Mucosa of stomach (tissue), 1 donor: ENCODE measurements around the gene MYO3B.

ENCODE experiments used
- H3K27me3 ChIP-seq: one replicate; pipeline ENCODE4 v1.7.0; 2013; ENCODE audit warnings: mild to moderate bottlenecking, low read length; ENCODE audit not compliant: control insufficient read depth, insufficient read depth
- H3K36me3 ChIP-seq: one replicate; pipeline ENCODE4 v1.7.0; 2013; ENCODE audit warnings: low read length; ENCODE audit not compliant: control insufficient read depth, insufficient read depth
- H3K4me1 ChIP-seq: one replicate; pipeline ENCODE4 v1.7.0; 2013; ENCODE audit warnings: mild to moderate bottlenecking, low read length; ENCODE audit not compliant: control insufficient read depth, insufficient read depth
- H3K4me3 ChIP-seq: one replicate; pipeline ENCODE4 v1.7.0; 2013; ENCODE audit warnings: low read length
- H3K9ac ChIP-seq: one replicate; pipeline ENCODE4 v1.7.0; 2013; ENCODE audit warnings: mild to moderate bottlenecking, low read length, moderate library complexity
- H3K9me3 ChIP-seq: one replicate; pipeline ENCODE4 v1.7.0; 2013; ENCODE audit warnings: mild to moderate bottlenecking, low read length, moderate library complexity; ENCODE audit not compliant: control insufficient read depth
- donor health status: Pancreatic carcinoma.

MYO3B gene

DNA sequence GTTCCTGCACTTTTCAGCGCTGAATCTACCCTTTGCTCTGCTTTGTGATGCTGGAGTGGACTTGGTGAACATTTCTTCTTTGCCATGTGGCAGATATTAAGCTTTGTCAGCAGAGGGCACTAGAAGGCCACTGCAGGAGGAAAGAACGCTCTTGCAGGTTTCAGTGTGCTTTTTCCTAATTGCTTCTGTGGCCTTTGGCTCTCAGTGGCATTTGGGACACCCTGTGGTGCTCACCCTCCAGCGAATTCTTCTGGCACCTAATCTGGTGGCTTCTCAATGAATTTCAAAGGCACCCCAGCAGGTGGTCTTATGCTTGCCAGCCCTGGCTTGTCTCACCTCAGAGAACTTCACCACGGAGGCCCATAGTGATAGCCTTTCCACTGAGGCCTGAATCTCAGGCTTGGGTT lies 146.7 kb downstream of the MYO3B start:
- Histone ChIP-seq H3K27me3 (no peaks in the 10 kb centered on the region), H3K9me3 (peaks cover 5% of the 10 kb centered on the region), H3K4me3 (no peak overlapping the region), H3K36me3 (no peaks in the 10 kb centered on the region), H3K4me1 (no peaks in the 10 kb centered on the region), H3K9ac (no peak overlapping the region)

DNA sequence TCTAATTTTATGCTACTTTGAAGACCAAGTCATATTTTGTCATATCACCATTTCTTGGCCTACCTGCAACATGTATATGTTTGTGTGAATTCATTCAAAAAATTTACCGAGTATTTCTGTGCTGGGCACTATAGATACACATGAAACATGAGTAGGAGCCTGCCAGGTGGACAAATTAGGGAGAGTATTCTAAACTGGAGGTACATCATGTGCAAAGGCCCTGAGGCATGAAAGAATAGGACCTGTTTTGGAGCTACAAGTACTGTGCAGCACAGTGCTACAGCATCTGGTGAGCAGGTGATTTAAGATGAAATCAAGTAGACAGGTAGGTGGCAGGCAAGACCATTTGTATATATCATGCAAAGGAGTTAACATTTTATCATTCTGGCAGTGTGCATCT lies 152.9 kb downstream of the MYO3B start:
- no peak overlapping the region for H3K9ac ChIP-seq
- no peaks in the 10 kb centered on the region for H3K4me1 ChIP-seq
- no peaks in the 10 kb centered on the region for H3K36me3 ChIP-seq
- no peak overlapping the region for H3K4me3 ChIP-seq
- H3K27me3 ChIP-seq, result no peaks in the 10 kb centered on the region
- no peaks in the 10 kb centered on the region for H3K9me3 ChIP-seq

DNA sequence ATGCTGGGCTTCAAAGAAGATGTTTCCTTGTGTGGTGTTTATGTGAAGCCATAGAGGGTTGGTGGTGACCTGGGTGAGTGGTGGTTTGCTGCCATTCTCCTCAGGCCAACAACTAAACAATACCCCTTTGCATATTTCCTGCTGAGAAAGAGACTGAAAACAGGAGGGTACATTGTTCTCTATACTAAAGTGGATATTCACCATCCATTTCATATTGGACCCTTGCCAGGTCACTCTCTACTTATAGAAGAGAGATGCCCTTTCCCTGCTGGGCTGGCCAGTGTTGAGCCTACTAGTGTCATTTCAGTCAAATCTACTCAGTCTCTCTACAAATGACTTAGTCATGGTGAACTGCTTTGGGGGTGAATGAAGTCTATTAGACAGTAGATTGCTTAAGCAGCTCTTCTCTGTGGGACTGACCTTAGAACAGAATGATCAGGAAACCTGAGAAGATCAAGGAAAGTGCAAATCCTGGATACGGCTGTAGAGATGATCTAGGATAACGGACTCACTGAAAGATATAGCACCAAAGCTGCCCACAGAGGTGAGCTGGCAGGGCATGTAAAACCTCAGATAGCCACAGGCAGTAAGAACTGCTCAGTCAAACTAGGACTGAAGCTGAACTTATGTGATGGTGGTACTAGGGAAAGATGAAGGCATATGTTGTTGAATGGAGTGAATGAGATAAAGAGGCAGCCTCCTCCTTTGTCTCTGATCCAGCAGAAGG lies 154.9 kb downstream of the MYO3B start:
- no peaks in the 10 kb centered on the region for H3K36me3 ChIP-seq
- no peaks in the 10 kb centered on the region for H3K27me3 ChIP-seq
- no peaks in the 10 kb centered on the region for H3K4me1 ChIP-seq
- H3K9me3 ChIP-seq, result no peaks in the 10 kb centered on the region
- no peak overlapping the region for H3K9ac ChIP-seq
- H3K4me3 ChIP-seq, result no peak overlapping the region

GRCh38 chr2:170335351-170335750 lies 157.4 kb downstream of the MYO3B start:
- Histone ChIP-seq H3K4me1 (peaks cover 6% of the 10 kb centered on the region), H3K9ac (no peak overlapping the region)

DNA sequence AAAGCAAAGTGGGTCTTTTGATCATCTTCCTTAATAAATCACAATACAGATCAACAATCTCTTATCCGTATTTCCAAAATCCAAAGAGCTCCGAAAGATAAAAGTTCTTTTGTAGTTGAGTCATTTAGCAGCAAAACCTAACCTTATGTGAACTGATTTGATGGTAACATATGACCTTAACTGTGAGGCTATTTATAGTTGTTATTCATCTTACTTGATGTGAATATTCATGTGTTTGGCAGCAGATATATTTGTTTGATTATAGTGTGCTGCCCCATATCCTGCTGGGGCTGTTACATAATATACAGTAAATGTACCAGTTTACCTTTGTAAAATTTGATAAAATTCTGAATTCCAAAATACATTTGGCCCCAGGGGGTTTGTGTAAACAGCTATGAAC lies 158.5 kb downstream of the MYO3B start:
- H3K27me3 ChIP-seq, result no peaks in the 10 kb centered on the region
- no peak overlapping the region for H3K9ac ChIP-seq
- no peaks in the 10 kb centered on the region for H3K36me3 ChIP-seq
- no peaks in the 10 kb centered on the region for H3K9me3 ChIP-seq
- no peak overlapping the region for H3K4me3 ChIP-seq
- peaks cover 6% of the 10 kb centered on the region for H3K4me1 ChIP-seq

More at GRCh38 chr2:170335351-170335750, 157.4 kb downstream of the MYO3B start:
- H3K27me3 ChIP-seq, result no peaks in the 10 kb centered on the region
- no peaks in the 10 kb centered on the region for H3K9me3 ChIP-seq
- no peak overlapping the region for H3K4me3 ChIP-seq
- no peaks in the 10 kb centered on the region for H3K36me3 ChIP-seq

DNA sequence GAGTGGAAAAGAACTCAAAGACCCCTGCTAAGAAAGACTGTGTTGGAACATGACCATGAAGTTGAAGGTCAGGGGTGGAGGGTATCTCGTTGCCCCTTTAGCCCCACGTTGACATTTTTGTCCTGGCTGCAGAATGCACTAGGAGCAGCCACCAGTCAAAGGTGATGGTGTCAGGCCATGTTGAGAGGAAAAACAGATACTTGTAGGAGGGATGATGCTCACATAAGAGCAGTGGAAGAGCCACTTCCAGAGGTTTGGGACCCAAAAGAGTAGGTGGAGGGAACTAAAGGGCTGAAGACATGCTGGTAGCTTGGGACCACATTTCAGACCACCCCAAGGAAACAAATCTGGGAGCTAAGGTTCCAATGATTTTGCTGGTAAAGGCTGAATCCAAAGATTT lies 159.0 kb downstream of the MYO3B start:
- Histone ChIP-seq H3K4me3 (no peak overlapping the region), H3K4me1 (peaks cover 6% of the 10 kb centered on the region), H3K36me3 (no peaks in the 10 kb centered on the region), H3K9me3 (no peaks in the 10 kb centered on the region), H3K27me3 (no peaks in the 10 kb centered on the region), H3K9ac (no peak overlapping the region)

GRCh38 chr2:170339322-170339721 lies 161.4 kb downstream of the MYO3B start:
- Histone ChIP-seq H3K9me3 (no peaks in the 10 kb centered on the region), H3K36me3 (no peaks in the 10 kb centered on the region), H3K27me3 (no peaks in the 10 kb centered on the region), H3K4me3 (no peak overlapping the region), H3K4me1 (peaks cover 6% of the 10 kb centered on the region), H3K9ac (no peak overlapping the region)

GRCh38 chr2:170339750-170340692 lies 162.1 kb downstream of the MYO3B start:
- Histone ChIP-seq H3K4me1 (peaks cover 6% of the 10 kb centered on the region), H3K4me3 (no peak overlapping the region), H3K27me3 (no peaks in the 10 kb centered on the region), H3K9ac (no peak overlapping the region), H3K36me3 (no peaks in the 10 kb centered on the region), H3K9me3 (no peaks in the 10 kb centered on the region)

DNA sequence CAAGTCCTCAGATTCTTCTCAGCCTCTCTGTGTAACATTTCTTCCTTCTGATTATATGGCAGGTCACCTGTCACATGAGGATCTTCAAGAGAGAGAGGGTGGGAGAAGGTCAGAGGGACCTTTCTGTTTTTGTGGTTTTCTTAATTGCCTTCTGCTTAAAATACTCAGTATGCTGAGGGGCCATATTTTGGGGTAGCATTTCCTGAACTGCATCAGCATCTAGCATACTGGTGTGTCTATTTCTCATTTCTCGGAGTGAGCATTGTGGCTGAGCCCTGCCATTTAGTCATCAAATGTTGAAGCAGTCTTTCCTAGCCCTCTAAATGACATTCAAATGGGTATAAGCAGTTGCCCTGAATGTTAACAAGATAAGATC lies 162.7 kb downstream of the MYO3B start:
- no peaks in the 10 kb centered on the region for H3K27me3 ChIP-seq
- no peak overlapping the region for H3K9ac ChIP-seq
- H3K4me3 ChIP-seq, result no peak overlapping the region
- H3K36me3 ChIP-seq, result no peaks in the 10 kb centered on the region
- no peaks in the 10 kb centered on the region for H3K9me3 ChIP-seq
- peaks cover 6% of the 10 kb centered on the region for H3K4me1 ChIP-seq

GRCh38 chr2:170341684-170342623 lies 164.0 kb downstream of the MYO3B start:
- Histone ChIP-seq H3K4me3 (no peak overlapping the region), H3K27me3 (no peaks in the 10 kb centered on the region), H3K4me1 (peaks cover 6% of the 10 kb centered on the region), H3K9ac (no peak overlapping the region), H3K36me3 (no peaks in the 10 kb centered on the region), H3K9me3 (no peaks in the 10 kb centered on the region)

GRCh38 chr2:170344663-170345346 lies 166.9 kb downstream of the MYO3B start:
- Histone ChIP-seq H3K9me3 (no peaks in the 10 kb centered on the region), H3K4me1 (no peaks in the 10 kb centered on the region), H3K27me3 (no peaks in the 10 kb centered on the region), H3K36me3 (no peaks in the 10 kb centered on the region), H3K4me3 (no peak overlapping the region), H3K9ac (no peak overlapping the region)
